Mesodermal cell (in vitro differentiated cells): ENCODE results near the gene RBCK1.
A peak's percentile ranks its signal among the peaks of the same experiment; 100 is the strongest.

ENCODE experiments used
- H3K27ac ChIP-seq: 2 replicates; pipeline ENCODE4 v1.7.0; 2013; ENCODE audit warnings: mild to moderate bottlenecking, low read depth, low read length, moderate library complexity; ENCODE audit not compliant: severe bottlenecking
- H3K36me3 ChIP-seq: 2 replicates; pipeline ENCODE4 v1.7.1; 2013; ENCODE audit warnings: mild to moderate bottlenecking, low read length, moderate library complexity; ENCODE audit not compliant: control insufficient read depth, insufficient read depth
- H3K4me1 ChIP-seq: one replicate; pipeline ENCODE4 v1.7.1; 2013; ENCODE audit warnings: mild to moderate bottlenecking, low read length; ENCODE audit not compliant: insufficient read depth, control insufficient read depth, poor library complexity, severe bottlenecking
- H3K4me3 ChIP-seq: 2 replicates; pipeline ENCODE4 v1.7.0; 2013; ENCODE audit warnings: low read length, control low read depth, mild to moderate bottlenecking; ENCODE audit not compliant: insufficient read depth, poor library complexity, severe bottlenecking; ENCODE audit errors: extremely low read depth
- H3K9me3 ChIP-seq: 2 replicates; pipeline ENCODE4 v1.7.1; 2013; ENCODE audit warnings: mild to moderate bottlenecking, low read length, moderate library complexity; ENCODE audit not compliant: control insufficient read depth
- WGBS, 2 experiments: methylation state at CpG; one replicate each; pipeline ENCODE4 v1.1.5; 2013; ENCODE audit warnings: missing lambda C conversion rate in 2 of 2; ENCODE audit not compliant: insufficient coverage in 2 of 2; 5-methylcytosine and 5-hydroxymethylcytosine counted together

RBCK1 gene

DNA sequence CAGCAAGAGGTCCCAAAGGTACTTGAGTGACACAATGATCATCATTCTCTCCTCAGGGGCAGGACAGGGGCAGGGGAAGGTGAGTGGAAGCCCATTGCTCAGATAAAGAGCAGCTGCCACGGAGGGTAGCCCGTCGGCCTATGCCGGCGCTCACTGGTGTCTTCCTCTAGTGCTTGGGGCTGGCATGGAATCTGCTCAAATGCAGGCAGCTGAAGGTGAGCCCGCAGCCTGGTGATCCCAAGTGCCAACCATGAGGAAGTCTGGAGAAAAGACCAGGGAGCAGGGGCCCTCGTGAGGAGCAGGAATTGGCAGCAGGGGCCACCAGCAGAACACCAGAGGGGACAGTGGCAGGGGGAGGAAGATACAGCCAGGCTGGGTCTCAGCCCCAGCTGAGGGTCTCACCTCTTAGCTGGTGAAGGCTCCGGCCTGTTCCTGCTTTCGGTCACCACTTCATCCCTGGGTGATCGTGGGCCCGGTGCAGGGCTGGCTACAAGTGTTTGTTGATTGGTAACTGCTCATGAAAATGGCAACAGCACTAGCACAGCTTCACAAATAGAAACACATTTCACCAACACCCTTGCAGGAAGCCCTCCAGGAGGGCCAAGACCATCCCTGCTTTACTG lies 24.7 kb downstream of the RBCK1 start:
- peak overlapping the region; percentile 18 for H3K27ac ChIP-seq
- peaks cover 68% of the 10 kb centered on the region for H3K36me3 ChIP-seq
- no peak overlapping the region for H3K4me3 ChIP-seq
- WGBS, 2 experiments = 94 to 96% methylated on average over 6 to 7 of the region's 11 CpGs
- H3K9me3 ChIP-seq = no peaks in the 10 kb centered on the region
- no peaks in the 10 kb centered on the region for H3K4me1 ChIP-seq

DNA sequence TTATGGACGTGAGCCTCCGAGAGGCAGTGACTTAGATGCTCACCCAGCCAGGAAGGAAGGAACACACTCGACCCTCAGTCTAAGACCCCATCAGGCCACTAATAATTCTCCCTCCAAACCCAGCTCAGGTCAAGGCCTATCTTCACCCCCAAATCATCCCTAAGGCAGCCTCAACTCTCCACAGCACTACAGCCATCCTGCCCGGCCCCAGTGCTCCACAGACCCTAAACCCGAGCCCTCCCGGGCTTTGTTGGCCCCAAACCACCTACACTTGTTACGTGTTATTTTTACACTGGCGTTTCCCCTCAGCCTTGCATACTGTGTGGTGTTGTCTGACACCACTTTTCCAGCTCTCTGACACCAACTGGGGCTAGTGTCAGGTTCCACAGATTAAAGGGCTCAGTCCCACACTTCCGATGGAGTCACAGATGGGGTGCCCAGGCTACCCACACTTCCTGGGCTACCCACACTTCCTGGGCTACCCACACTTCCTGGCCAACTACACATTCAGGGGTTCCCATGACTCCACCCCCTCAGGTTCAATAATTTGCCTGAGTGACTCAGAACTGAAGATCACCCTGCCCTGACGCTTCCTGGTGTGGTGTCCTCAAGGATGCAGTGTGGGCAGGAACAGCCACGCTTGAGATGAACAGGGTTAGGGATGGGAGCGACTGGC lies 25.3 kb downstream of the RBCK1 start:
- Histone ChIP-seq H3K36me3 (peaks cover 68% of the 10 kb centered on the region), H3K4me3 (no peak overlapping the region), H3K9me3 (no peaks in the 10 kb centered on the region), H3K4me1 (no peaks in the 10 kb centered on the region), H3K27ac (peak overlapping the region; percentile 18)
- 95 to 98% methylated on average over 9 to 10 of the region's 12 CpGs for WGBS, 2 experiments

DNA sequence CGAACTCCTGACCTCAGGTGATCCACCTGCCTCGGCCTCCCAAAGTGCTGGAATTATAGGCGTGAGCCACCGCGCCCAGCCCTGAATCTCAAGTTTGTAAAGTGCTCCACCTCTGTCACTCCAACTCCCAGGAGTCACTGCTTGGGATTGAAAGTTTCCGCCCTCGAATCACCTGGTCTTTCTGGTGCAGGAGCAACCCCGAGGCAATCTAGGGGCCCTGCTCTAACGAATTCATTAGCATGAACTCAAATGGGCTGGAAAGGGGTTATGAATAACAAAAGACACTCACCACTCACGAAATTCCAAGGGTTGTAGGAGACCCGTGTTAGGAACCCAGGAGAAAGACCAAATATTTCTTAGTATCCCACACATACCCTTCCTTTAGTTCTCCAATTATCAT lies 26.1 kb downstream of the RBCK1 start:
- 47 to 51% methylated on average over 5 to 11 of the region's 11 CpGs for WGBS, 2 experiments

DNA sequence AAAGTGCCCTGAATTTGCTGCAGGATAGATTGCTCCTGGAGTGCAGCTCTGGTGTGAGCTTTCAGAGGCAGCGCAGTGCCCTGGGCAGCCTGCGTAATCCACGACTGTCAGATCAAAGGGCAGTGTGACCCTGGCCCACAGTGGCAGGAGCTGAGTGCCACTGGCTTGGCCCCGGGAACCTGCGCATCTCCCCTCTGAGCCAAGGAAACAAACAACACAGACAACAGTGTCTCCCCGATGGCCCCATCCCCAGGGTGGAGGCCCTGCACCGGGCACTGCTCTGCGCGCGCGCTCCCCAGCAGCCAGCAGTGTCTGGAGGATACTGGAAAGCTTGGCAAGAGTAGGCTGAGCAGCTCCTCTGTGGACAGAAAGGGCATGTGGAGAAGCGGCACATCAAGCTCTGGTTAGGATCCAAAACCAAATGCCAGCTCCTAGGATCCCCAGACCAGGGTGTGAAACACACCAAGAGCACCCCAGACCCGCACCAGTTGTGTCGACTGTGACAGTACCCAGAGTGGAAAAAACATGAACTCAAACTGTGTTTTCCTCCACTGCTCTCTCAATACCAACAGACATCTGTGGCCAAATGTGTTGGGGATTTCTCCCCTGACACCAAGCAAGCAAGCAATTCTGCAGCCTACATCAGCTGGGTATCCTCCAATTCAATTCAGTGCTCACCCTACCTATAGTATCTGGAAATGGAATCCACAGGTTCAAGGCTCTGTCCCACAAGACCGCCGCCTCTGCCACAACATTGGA lies 26.7 kb downstream of the RBCK1 start:
- no peak overlapping the region for H3K4me3 ChIP-seq
- WGBS, 2 experiments = 78 to 83% methylated on average over 11 to 15 of the region's 16 CpGs
- no peaks in the 10 kb centered on the region for H3K4me1 ChIP-seq
- H3K27ac ChIP-seq = no peak overlapping the region
- no peaks in the 10 kb centered on the region for H3K9me3 ChIP-seq
- H3K36me3 ChIP-seq = peaks cover 73% of the 10 kb centered on the region

More for the DNA sequence above, 26.1 kb downstream of the RBCK1 start:
- no peak overlapping the region for H3K27ac ChIP-seq
- H3K4me3 ChIP-seq = no peak overlapping the region
- no peaks in the 10 kb centered on the region for H3K9me3 ChIP-seq
- no peaks in the 10 kb centered on the region for H3K4me1 ChIP-seq
- peaks cover 72% of the 10 kb centered on the region for H3K36me3 ChIP-seq

DNA sequence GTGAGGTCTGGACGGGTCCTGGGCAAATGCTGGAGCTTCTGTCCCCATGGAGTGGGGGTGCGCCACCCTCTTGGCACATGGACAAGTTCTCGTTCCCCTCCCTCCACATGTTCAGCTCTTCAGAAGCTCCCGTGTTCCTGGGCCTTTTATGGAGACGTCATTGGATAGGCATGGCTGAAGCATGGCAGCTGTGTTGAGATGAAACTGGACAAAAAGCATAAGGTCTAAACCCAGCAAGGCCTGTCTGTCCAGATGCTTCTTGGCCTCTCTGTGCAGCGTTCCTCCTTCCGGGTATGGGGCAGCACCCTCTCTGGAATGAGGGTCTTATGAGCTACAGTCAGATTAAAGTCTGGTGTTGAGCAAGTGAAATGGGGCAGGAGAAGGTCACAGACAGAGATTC lies 27.5 kb downstream of the RBCK1 start:
- Histone ChIP-seq H3K36me3 (peaks cover 74% of the 10 kb centered on the region), H3K9me3 (no peaks in the 10 kb centered on the region), H3K4me1 (no peaks in the 10 kb centered on the region), H3K4me3 (no peak overlapping the region), H3K27ac (no peak overlapping the region)
- 95 to 99% methylated on average over 6 to 7 of the region's 7 CpGs for WGBS, 2 experiments

DNA sequence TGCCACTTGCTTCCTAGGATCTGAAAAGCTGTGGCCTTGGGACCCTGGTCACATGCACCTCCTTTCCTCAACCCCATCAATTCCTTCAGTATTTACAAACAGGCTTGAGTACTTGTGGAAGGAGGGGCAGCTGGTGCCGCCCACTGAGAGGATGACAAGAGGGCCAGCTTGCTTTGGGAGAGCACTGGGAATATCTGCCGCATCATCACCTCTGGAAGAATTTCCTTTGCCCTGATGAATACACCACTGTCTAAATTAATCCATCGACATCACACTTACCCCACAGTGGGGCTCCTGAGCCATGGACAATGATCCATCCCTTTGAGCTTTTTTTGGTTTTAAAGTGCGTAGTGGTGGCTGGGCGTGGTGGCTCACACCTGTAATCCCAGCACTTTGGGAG lies 28.4 kb downstream of the RBCK1 start:
- Histone ChIP-seq H3K36me3 (peaks cover 79% of the 10 kb centered on the region), H3K9me3 (no peaks in the 10 kb centered on the region), H3K27ac (no peak overlapping the region), H3K4me1 (no peaks in the 10 kb centered on the region), H3K4me3 (no peak overlapping the region)
- 90 to 98% methylated on average over 3 to 4 of the region's 5 CpGs for WGBS, 2 experiments

DNA sequence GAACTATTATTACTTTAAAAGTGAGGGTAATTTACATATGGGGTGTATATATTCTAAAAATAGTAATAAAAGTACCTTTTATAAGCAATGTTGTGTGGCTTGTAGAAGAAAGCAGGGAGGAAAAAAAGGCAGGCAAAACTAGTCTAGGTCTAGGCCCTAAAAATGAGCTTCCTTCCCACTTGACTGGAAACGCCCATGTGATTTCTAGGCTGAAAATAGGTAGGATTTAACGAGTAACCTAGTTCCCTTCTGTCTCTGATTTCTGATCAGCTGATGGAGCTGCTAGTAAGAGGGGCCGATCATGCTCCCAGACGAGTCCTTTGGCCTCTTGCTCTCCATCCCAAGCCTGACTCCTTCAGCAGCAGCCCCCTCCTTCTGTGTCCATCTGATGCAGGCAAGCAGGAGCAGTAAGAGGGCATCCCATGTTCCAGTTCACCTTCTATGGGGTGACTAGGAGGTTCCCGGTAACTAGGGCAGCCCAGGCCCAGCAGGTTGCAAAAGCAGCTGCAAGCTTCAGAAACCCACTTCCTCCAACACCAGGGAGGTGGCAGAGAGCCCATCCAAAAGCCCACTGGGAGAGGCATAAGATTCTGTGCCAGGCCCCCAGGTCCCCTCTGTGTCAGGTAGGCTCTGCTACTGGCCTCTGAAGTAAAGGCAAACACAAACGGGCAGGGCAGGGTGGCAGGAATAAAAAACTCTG lies 29.8 kb downstream of the RBCK1 start:
- Histone ChIP-seq H3K4me1 (no peaks in the 10 kb centered on the region), H3K27ac (no peak overlapping the region), H3K36me3 (peaks cover 87% of the 10 kb centered on the region), H3K4me3 (no peak overlapping the region), H3K9me3 (no peaks in the 10 kb centered on the region)
- WGBS, 2 experiments = 91 to 100% methylated on average over 3 to 4 of the region's 6 CpGs

DNA sequence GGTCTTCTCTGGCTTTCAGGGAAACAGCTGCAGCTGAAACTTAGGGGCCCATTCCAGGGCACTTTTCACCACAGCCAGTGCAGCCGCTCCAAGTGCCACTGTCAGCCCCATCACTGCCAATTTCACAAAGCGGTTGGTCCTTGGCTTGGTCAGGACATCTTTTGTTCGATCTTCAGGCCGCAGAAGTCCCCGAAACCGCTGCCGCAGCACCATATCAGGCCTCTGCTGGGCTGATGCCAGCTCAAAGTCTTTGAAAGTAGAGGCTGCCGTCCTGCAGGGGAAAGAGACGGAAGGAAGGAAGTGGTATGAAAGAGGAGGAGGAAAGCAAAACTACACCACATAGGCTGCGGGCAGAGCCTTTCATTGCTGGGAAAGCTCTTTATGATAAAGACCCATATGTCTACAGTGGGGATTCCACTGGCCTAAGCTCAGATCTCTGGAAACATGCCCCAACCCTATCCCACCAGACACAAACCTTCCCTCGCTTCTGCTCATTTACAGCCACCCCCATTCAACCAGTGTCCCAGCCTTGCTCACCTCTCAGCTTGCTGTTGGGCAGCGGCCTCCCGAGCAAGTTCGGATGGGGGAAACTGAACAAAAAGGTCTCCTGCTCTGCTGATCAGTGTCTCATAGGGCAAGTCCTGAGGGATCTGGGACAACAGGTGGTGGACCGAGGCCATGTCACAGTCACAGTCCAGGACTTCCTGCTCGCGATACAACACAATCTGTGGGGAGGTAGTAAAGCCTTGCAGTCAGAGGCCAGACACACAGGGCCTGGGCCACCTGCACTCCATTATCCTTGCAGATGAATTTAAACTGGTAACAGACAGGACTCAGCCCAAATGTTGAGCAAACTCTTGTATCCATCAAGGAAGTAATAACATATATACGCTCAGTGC lies 30.7 kb downstream of the RBCK1 start:
- peaks cover 96% of the 10 kb centered on the region for H3K36me3 ChIP-seq
- H3K9me3 ChIP-seq = no peaks in the 10 kb centered on the region
- H3K27ac ChIP-seq = no peak overlapping the region
- H3K4me1 ChIP-seq = no peaks in the 10 kb centered on the region
- 97 to 100% methylated on average over 16 to 17 of the region's 18 CpGs for WGBS, 2 experiments
- H3K4me3 ChIP-seq = no peak overlapping the region

DNA sequence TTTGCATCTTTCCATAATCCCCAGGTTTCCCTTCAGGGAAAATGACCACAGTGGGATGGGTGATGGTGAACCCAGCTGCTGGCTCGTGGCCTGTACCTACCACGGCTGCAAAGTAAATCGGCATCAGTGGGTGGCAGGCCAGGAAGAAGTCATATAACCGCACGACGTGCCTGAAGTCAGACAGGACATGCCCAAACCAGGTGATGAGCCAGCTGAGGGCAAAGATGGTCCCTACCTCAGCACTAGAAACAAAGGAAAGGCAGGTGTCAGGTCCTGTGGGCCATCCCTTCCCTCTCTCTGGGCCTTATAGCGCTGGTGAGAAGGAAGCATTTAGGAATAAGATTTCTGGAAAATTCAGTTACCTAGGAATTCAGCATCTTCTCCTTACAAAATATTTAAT lies 32.0 kb downstream of the RBCK1 start:
- Histone ChIP-seq H3K4me3 (no peak overlapping the region), H3K9me3 (no peaks in the 10 kb centered on the region), H3K36me3 (peaks cover 94% of the 10 kb centered on the region), H3K4me1 (peaks cover 8% of the 10 kb centered on the region), H3K27ac (no peak overlapping the region)
- 94 to 98% methylated on average over 5 to 6 of the region's 7 CpGs for WGBS, 2 experiments

DNA sequence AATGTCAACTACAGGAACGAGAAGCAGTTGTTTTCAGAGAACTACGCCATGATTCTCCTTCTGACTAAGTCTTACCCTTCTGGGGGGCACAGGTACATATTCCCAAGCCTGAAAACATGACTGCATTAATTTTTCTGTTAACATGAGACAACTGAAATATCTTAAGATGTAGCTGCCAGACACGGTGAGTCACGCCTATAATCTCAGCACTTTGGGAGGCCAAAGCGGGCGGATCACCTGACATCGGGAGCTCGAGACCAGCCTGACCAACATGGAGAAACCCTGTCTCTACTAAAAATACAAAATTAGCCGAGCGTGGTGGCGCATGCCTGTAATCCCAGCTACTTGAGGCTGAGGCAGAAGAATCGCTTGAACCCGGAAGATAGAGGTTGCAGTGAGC lies 32.5 kb downstream of the RBCK1 start:
- 91 to 93% methylated on average over 9 to 10 of the region's 13 CpGs for WGBS, 2 experiments
- peaks cover 8% of the 10 kb centered on the region for H3K4me1 ChIP-seq
- no peak overlapping the region for H3K27ac ChIP-seq
- no peaks in the 10 kb centered on the region for H3K9me3 ChIP-seq
- H3K36me3 ChIP-seq = peaks cover 90% of the 10 kb centered on the region
- H3K4me3 ChIP-seq = no peak overlapping the region
